Measurements from ENCODE around the gene SLC6A18. TPM values are rescaled to one million over a fixed set of nuclear protein-coding genes. Genes with fewer than 3 reads are reported as not detected.

The SLC6A18 gene
- total and polyA plus RNA-seq, 9 of the 15 experiments (the other 6 are each of a cell fraction or from before 2014, with no cell fraction given), result not detected

- no peak for TF ChIP-seq BMI1 (IDR thresholded peaks at IDR 0.05; ENCODE audit: low read length)
- TF ChIP-seq DNMT1 (IDR thresholded peaks at IDR 0.05), result no peak
- no peak for TF ChIP-seq ZNF253 (CRISPR knock-in tag; conservative IDR thresholded peaks at IDR 0.05)
- no peak for TF ChIP-seq GABPB2 (CRISPR knock-in tag; conservative IDR thresholded peaks at IDR 0.05)
- TF ChIP-seq CTBP1 (IDR thresholded peaks at IDR 0.05; ENCODE audit: borderline replicate concordance), result no peak
- TF ChIP-seq HIVEP1 (CRISPR knock-in tag; IDR thresholded peaks at IDR 0.05), result no peak
- TF ChIP-seq PML (IDR thresholded peaks at IDR 0.05; ENCODE audit: low read length), result no peak
- TF ChIP-seq ATF3 (IDR thresholded peaks at IDR 0.05), result no peak
- TF ChIP-seq ATF3 (CRISPR knock-in tag; conservative IDR thresholded peaks at IDR 0.05), result no peak
- TF ChIP-seq BCOR (IDR thresholded peaks at IDR 0.05), result no peak
- no peak for TF ChIP-seq ZBTB49 (CRISPR knock-in tag; IDR thresholded peaks at IDR 0.05; ENCODE audit: borderline replicate concordance)
Observed at GRCh38 chr5:1241509-1242080, 16.4 kb downstream of the SLC6A18 start (continued).

Measured in K562 (cell line).